ENCODE measurements around the gene ESRRA.

DNA sequence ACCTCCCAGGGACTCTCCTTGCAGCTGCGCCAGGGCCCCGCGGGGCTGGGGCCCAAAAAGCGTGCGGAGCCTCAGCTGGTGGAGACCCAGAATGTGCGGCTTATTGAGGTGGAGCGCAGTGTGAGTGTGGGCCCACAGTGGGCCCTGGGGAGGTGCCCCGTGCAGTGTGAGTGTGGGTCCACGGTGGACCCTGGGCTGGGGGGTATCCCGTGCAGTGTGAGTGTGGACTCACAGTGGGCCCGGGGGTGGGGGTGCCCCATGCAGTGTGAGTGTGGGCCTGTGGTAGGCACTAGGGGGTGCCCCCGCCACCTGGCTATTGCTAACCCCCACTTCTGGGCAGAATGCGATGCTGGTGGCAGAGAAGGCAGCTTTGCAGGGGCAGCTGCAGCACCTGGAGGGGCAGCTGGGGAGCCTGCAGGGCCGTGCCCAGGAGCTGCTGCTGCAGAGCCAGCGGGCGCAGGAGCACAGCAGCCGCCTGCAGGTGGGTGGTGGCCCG is 45.9 kb downstream of the ESRRA start:
- TF ChIP-seq, protein P1, sequence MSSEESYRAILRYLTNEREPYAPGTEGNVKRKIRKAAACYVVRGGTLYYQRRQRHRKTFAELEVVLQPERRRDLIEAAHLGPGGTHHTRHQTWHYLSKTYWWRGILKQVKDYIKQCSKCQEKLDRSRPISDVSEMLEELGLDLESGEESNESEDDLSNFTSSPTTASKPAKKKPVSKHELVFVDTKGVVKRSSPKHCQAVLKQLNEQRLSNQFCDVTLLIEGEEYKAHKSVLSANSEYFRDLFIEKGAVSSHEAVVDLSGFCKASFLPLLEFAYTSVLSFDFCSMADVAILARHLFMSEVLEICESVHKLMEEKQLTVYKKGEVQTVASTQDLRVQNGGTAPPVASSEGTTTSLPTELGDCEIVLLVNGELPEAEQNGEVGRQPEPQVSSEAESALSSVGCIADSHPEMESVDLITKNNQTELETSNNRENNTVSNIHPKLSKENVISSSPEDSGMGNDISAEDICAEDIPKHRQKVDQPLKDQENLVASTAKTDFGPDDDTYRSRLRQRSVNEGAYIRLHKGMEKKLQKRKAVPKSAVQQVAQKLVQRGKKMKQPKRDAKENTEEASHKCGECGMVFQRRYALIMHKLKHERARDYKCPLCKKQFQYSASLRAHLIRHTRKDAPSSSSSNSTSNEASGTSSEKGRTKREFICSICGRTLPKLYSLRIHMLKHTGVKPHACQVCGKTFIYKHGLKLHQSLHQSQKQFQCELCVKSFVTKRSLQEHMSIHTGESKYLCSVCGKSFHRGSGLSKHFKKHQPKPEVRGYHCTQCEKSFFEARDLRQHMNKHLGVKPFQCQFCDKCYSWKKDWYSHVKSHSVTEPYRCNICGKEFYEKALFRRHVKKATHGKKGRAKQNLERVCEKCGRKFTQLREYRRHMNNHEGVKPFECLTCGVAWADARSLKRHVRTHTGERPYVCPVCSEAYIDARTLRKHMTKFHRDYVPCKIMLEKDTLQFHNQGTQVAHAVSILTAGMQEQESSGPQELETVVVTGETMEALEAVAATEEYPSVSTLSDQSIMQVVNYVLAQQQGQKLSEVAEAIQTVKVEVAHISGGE (CRISPR knock-in tag; IDR thresholded peaks at IDR 0.05) = no peak
- TF ChIP-seq, protein P2, sequence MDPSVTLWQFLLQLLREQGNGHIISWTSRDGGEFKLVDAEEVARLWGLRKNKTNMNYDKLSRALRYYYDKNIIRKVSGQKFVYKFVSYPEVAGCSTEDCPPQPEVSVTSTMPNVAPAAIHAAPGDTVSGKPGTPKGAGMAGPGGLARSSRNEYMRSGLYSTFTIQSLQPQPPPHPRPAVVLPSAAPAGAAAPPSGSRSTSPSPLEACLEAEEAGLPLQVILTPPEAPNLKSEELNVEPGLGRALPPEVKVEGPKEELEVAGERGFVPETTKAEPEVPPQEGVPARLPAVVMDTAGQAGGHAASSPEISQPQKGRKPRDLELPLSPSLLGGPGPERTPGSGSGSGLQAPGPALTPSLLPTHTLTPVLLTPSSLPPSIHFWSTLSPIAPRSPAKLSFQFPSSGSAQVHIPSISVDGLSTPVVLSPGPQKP (IDR thresholded peaks at IDR 0.05; ENCODE audit: low read depth, low read length) = no peak
- TF ChIP-seq, protein P3, sequence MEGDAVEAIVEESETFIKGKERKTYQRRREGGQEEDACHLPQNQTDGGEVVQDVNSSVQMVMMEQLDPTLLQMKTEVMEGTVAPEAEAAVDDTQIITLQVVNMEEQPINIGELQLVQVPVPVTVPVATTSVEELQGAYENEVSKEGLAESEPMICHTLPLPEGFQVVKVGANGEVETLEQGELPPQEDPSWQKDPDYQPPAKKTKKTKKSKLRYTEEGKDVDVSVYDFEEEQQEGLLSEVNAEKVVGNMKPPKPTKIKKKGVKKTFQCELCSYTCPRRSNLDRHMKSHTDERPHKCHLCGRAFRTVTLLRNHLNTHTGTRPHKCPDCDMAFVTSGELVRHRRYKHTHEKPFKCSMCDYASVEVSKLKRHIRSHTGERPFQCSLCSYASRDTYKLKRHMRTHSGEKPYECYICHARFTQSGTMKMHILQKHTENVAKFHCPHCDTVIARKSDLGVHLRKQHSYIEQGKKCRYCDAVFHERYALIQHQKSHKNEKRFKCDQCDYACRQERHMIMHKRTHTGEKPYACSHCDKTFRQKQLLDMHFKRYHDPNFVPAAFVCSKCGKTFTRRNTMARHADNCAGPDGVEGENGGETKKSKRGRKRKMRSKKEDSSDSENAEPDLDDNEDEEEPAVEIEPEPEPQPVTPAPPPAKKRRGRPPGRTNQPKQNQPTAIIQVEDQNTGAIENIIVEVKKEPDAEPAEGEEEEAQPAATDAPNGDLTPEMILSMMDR (IDR thresholded peaks at IDR 0.05 in 2 of 3, conservative IDR thresholded peaks at IDR 0.05 in 1 of 3; ENCODE audit: control insufficient read depth in 2 of 3, extremely low read depth in 1 of 3, insufficient read depth in 1 of 3, low read depth in 3 of 3, low read length in 3 of 3) = no peak
- no peak for TF ChIP-seq BMI1 (IDR thresholded peaks at IDR 0.05; ENCODE audit: borderline replicate concordance)
